HG03066 (cell line): ENCODE results near the gene SLC16A4.
"Not testable (repeated sequence)": the region's sequence is repeated elsewhere in the genome, so short reads cannot be mapped to it uniquely, and the experiment has no call there.

Experiments
- ATAC-seq: cut with Tn5 transposase; IDR thresholded peaks from one replicate; pipeline ENCODE4 v1.9.1; 2021; ENCODE audit warnings: low read depth; ENCODE audit not compliant: unreplicated experiment

The SLC16A4 gene

DNA sequence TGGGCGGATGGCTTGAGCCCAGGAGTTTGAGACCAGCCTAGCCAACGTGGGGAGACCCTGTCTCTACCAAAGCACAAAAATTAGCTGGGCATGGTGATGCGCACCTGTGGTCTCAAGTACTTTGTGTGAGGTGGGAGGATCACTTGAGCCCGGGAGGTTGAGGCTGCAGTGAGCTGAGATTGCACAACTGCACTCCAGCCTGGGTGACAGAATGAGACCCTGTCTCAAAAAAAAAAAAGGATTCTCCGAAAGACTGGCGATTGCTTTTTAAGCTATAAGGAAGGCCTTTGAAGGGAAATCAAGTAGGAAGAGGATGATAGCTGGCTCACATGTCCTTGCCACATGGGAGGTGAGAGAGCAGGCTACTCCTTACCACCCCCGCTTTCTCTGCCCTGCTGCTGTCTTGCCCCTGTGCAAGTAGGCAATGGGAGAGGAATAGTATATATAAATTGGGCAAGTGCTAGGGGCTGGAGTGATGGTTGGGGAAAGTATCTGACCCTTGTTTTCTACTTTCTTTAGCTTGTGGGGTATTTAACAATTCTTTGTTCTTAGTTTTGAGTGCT lies 20.4 kb upstream of the SLC16A4 start:
- ATAC-seq = no peak

- no peak for ATAC-seq
These were observed 18.5 kb upstream of the SLC16A4 start for GRCh38 chr1:110409316-110409715.

DNA sequence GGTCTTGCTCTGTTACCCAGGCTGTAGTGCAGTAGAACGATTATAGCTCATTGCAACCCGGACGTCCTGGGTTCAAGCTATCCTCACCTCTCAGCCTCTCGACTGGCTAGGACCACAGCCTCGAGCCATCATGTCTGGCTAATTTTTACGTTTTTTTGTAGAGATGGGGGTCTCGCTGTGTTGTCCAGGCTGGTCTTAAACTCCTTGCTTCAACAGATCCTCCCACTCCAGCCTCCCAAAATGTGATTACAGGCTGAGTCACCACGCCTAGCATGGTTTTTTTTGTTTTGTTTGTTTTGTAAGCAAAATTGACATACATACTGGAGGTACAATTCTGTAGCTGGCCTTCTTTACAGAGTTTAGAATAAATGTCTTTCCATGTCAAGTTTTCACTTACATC lies 17.7 kb upstream of the SLC16A4 start:
- ATAC-seq = no peak

DNA sequence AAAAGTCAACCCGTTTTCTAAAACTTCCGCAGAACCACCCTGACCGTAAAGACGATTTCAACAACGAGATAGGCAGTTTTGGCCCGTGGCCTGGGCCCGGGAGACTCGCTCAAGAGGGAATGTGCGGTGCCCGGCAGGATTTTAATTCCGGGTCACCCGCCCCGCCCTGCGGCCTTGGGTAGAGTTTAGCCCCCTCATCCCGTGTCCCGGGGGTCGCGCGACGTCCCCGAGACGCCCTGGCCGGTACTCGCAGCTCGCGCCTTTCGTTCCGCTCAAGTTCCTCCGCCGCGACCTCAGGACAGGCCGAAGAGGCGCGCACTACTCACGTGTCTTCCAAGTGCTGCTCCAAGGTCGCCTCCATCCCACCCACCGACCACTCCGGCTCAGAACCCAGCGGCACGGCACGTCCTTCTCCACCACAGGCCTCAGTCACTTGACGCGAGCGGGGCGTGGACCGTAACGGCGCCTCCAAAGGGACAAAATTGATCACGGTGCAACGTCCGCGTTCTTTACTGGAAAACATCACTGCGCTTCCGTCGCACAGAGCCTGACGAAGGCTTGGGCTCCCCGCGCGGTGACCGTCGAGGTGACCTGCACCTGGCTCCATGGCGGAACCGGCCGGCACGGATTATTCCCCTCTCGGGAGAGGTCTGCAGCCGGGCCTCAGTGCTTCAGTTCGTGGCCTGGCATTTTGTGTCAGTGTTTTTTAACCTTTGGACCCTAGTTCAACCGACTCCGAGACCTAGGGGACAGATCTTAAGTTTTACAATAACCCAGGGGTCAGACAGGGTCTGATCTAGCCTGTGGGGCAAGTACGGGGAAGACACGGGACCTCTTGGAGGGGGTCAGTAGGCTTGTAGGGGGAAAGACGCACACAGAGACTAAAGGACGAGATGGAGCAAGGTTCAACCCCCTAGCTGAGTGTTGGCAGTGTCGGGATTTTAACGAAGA lies 16.7 kb upstream of the SLC16A4 start, which contains the start of gene LAMTOR5:
Gene LAMTOR5 (minus strand): TSS at position 435 of the 951 bp plus-strand sequence. CDS start 74 bp downstream, at position 361.
- ATAC-seq = peak; percentile 86

DNA sequence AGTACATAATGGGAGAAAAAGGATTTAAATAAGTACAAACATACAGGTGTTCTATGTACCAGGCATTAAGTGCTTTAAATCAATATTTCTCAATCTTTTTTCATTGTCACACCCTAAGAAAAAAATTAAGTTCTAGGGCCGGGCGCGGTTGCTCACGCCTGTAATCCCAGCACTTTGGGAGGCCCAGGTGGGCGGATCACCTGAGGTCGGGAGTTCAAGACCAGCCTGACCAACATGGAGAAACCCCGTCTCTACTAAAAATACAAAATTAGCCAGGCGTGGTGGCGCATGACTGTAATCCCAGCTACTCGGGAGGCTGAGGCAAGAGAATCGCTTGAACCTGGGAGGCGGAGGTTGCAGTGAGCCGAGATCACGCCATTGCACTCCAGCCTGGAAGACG lies 15.6 kb upstream of the SLC16A4 start:
- ATAC-seq = not testable (repeated sequence)

DNA sequence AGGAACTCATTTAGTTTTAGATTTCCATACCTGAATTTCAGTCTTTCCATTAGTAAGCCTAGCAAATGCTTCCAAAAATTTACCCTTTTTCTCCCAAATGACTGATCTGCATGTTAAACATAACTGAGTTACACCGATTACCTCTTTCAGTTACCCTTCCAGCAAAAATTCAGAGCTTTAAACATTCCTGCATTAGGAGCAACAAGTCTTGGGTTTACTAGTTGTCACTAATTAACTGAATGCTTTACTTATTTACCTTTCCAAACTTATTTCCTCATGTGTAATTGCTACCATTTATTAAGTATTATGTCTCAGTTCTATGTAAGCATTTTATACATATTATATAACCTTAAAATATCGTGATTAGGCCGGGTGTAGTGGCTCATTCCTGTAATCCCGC lies 13.6 kb upstream of the SLC16A4 start:
- ATAC-seq = no peak

DNA sequence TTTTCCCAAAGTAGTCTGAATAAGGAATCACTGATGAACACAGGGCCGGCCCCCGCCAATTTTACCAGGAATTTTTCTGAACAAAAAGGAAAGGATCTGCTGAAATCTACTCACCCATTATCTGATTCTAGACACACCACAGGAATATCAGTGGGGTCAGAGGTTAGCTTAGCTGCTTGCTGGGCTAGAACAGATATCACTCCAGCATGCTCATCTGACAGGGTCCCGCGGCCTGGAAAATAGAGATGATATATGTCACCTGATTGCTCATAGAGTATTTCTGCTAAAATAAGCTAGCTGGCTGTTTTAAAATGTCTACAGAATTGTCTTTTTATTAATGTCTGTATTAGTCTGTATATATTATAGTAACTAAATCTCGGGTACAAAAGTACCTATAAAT lies 13.0 kb upstream of the SLC16A4 start:
- ATAC-seq = no peak

GRCh38 chr1:110396259-110396958 lies 5.6 kb upstream of the SLC16A4 start:
- ATAC-seq = not testable (repeated sequence)

GRCh38 chr1:110394493-110394820 lies 3.6 kb upstream of the SLC16A4 start:
- ATAC-seq = no peak

GRCh38 chr1:110393691-110394492 lies 3.1 kb upstream of the SLC16A4 start:
- ATAC-seq = no peak

- ATAC-seq = no peak
These were observed 2.5 kb upstream of the SLC16A4 start for GRCh38 chr1:110393286-110393685.

DNA sequence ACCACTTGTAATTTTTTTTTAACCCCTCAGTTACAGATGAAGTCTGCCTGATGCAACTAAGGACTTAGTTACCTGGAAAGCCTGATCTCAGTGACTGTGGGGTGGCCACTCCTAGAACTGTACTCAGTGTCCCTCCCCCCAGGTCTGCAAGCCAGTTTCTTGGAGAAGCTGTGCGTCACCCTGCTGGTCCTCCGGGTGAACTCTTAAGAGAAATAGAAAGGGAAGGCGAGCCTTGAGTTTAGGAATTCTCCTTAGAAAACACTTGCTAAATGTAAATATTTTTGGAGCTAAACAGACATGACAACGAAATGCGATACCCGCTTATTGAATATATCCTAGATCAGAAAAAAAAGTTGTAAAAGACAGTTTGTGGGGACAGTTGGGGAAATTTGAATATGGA lies 730 bp downstream of the SLC16A4 start:
- ATAC-seq = no peak

GRCh38 chr1:110387048-110387754 lies 3.6 kb downstream of the SLC16A4 start:
- ATAC-seq = no peak

GRCh38 chr1:110385369-110385768 lies 5.5 kb downstream of the SLC16A4 start:
- no peak for ATAC-seq

DNA sequence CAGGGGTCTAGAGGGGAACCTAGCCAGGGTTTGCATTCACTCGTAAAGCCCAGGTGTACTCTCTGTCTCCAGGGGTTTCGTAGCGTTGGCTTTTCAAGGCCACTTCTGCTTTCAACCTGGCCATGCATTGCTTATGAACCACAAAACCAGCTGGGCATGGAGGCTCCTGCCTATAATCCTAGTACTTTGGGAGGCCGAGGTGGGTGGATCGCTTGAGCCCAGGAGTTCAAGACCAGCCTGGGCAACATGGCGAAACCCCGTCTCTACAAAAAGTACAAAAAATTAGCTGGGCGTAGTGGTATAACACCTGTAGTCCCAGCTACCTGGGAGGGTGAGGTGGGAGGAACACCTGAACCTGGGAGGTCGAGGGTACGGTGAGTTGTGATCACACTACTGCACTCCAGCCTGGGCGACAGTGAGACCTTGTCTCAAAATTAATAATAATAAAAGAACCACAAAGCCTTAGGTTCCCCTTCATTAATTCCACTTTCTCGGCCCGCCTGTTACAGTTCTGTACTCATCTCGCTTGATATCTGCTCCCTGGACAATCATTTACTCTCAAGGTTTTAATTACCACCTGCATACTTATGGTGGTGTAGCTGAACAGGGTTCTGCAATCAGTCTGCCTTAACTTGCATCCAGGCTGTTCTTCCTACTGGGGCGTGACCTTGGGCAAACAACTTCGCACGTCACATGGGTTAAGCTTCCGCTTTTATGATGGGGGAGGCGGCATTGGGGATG lies 6.1 kb downstream of the SLC16A4 start:
- ATAC-seq = peak; percentile 54

DNA sequence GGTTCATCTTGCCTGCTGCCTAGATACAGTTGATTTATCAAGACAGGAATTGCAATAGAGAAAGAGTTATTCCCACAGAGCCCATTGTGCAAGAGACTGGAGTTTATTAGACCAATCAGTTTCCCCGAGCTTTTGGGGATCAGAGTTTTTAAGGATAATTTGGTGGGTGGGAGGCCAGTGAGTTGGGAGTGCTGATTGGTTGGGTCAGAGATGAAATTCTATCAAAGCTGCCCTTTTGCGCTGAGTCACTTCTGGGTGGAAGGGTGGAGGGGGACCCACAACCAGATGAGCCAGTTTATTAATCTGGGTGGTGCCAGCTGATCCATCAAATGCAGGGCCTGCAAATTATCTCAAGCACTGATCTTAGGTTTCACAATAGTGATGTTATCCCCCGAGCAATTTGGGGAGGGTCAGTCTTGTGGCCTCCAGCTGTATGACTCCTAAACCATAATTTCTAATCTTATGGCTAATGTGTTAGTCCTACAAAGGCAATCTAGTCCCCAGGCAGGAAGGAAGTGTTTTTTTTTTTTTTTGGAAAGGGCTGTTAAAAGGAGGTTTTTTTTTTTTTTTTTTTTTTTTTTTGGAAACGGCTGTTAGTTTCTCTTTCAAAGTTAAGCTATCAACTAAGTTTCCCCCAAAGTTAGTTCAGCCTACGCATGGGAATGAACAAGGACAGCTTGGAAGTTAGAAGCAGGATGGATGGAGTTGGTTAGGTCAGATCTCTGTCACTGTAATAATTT lies 7.4 kb downstream of the SLC16A4 start:
- no peak for ATAC-seq

DNA sequence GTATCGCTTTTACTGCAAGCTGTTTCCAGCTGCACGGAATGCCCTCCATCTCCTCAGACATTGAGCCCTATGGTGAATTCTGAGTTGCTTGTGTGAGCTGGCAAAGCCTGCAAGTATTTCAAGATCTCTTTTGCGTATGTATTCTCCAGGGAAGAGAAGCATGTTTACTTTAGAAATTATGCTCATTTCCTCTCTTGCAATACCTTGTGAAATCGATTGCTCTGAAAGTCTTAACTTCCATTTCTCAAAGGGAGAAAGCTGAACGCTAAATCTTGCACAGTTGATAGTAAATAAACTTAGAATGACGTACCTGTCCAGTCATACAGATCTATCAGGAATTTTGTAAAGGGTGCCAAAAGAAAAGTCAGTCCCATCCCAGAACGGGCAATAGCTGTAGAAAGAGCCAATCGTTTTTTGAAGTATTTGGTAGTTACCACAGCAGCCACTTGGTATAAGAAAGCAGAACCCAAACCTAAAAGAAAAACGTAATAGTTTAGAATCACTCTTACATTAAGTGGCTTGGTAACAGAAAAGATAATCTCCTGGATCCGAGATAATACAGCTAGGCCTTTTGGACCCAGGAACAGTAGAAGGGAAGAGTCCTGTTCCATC lies 10.0 kb downstream of the SLC16A4 start:
- no peak for ATAC-seq

DNA sequence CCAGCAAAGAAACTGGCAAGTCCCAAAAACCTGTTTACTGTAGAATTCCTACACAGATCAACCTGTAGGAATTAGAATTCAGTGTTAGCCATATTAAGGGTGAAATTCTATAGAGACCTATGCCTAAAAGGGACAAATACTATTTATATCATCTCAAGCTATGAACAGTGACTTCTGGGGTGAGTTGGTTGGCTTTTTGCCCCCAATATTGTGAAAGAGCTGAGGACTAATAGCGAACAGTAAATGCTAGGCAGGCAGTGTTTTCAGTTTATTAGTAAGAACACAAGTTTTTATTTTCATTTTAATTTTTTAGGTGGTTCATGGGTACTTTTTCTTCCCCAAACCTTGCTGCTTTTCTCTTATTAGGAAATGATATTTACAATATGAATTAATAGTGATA lies 15.3 kb downstream of the SLC16A4 start:
- no peak for ATAC-seq
